NCI-H146 (cell line): ENCODE data around the gene AOAH.

Experiments
- DNase-seq: peaks from one replicate; lab custom pipeline; 2025; lab: John Stamatoyannopoulos, UW

AOAH gene

GRCh38 chr7:36547416-36547815 is 176.9 kb downstream of the AOAH start:
- no peak for DNase-seq

- DNase-seq = no peak
Observed at GRCh38 chr7:36546331-36546730, 178.0 kb downstream of the AOAH start.

GRCh38 chr7:36545291-36545690 is 179.0 kb downstream of the AOAH start:
- peak; percentile 33 for DNase-seq

- DNase-seq = no peak
Observed at GRCh38 chr7:36538126-36538525, 186.2 kb downstream of the AOAH start.

GRCh38 chr7:36535866-36536664 is 188.2 kb downstream of the AOAH start:
- no peak for DNase-seq

GRCh38 chr7:36533717-36534116 is 190.6 kb downstream of the AOAH start:
- DNase-seq = no peak

GRCh38 chr7:36532981-36533499 is 191.3 kb downstream of the AOAH start:
- no peak for DNase-seq

- no peak for DNase-seq
Observed at GRCh38 chr7:36531951-36532350, 192.3 kb downstream of the AOAH start.

- DNase-seq = no peak
Observed at GRCh38 chr7:36530456-36530855, 193.8 kb downstream of the AOAH start.

GRCh38 chr7:36527549-36527913 is 196.8 kb downstream of the AOAH start:
- DNase-seq = no peak

GRCh38 chr7:36526863-36527548 is 197.3 kb downstream of the AOAH start:
- DNase-seq = no peak

GRCh38 chr7:36523371-36524101 is 200.8 kb downstream of the AOAH start:
- DNase-seq = no peak

GRCh38 chr7:36522453-36523007 is 201.8 kb downstream of the AOAH start:
- DNase-seq = no peak

GRCh38 chr7:36521911-36522310 is 202.4 kb downstream of the AOAH start:
- DNase-seq = no peak

- DNase-seq = no peak
Observed at GRCh38 chr7:36521133-36521532, 203.2 kb downstream of the AOAH start.

- no peak for DNase-seq
Observed at GRCh38 chr7:36515847-36516246, 208.4 kb downstream of the AOAH start.

- DNase-seq = peak; percentile 56
Observed at GRCh38 chr7:36514289-36515243, 209.7 kb downstream of the AOAH start.

GRCh38 chr7:36513393-36513792 is 210.9 kb downstream of the AOAH start:
- no peak for DNase-seq

- no peak for DNase-seq
Observed at GRCh38 chr7:36512616-36513015, 211.7 kb downstream of the AOAH start.

GRCh38 chr7:36509962-36510361 is 214.3 kb downstream of the AOAH start:
- DNase-seq = no peak
